IPS-NIHi7 (cell line): ENCODE data around the gene GABBR2.
A peak's percentile ranks its signal among the peaks of the same experiment; 100 is the strongest.

ENCODE experiments used
- DNase-seq: peaks from one replicate; pipeline ENCODE4 v3.0.0; 2012; ENCODE audit warnings: mixed read lengths; ENCODE audit errors: extremely low spot score

Gene GABBR2

GRCh38 chr9:98721643-98722042 lies 12.9 kb upstream of the GABBR2 start:
- no peak for DNase-seq

- no peak for DNase-seq
Measured at GRCh38 chr9:98720402-98720801, 11.7 kb upstream of the GABBR2 start.

- no peak for DNase-seq
Measured at GRCh38 chr9:98719055-98719454, 10.3 kb upstream of the GABBR2 start.

- no peak for DNase-seq
Measured at GRCh38 chr9:98714833-98715232, 6.1 kb upstream of the GABBR2 start.

GRCh38 chr9:98712987-98713386 lies 4.3 kb upstream of the GABBR2 start:
- DNase-seq, result no peak

GRCh38 chr9:98709968-98710965 lies 1.5 kb upstream of the GABBR2 start:
- no peak for DNase-seq

GRCh38 chr9:98708103-98708932 lies 417 bp downstream of the GABBR2 start:
- DNase-seq, result no peak

GRCh38 chr9:98707166-98708102 lies 1.3 kb downstream of the GABBR2 start:
- DNase-seq, result peak; percentile 87

- peak; percentile 39 for DNase-seq
Measured at GRCh38 chr9:98706651-98707165, 2.0 kb downstream of the GABBR2 start.

GRCh38 chr9:98702835-98703380 lies 5.8 kb downstream of the GABBR2 start:
- no peak for DNase-seq

- no peak for DNase-seq
Measured at GRCh38 chr9:98702340-98702739, 6.4 kb downstream of the GABBR2 start.

- no peak for DNase-seq
Measured at GRCh38 chr9:98701576-98701975, 7.2 kb downstream of the GABBR2 start.

- no peak for DNase-seq
Measured at GRCh38 chr9:98700801-98701200, 7.9 kb downstream of the GABBR2 start.

GRCh38 chr9:98698856-98699255 lies 9.9 kb downstream of the GABBR2 start:
- no peak for DNase-seq

GRCh38 chr9:98694943-98695342 lies 13.8 kb downstream of the GABBR2 start:
- no peak for DNase-seq

- DNase-seq, result no peak
Measured at GRCh38 chr9:98692392-98692791, 16.3 kb downstream of the GABBR2 start.

- DNase-seq, result no peak
Measured at GRCh38 chr9:98691890-98692289, 16.8 kb downstream of the GABBR2 start.

GRCh38 chr9:98690686-98691085 lies 18.0 kb downstream of the GABBR2 start:
- no peak for DNase-seq

GRCh38 chr9:98688710-98689495 lies 19.8 kb downstream of the GABBR2 start:
- no peak for DNase-seq

- no peak for DNase-seq
Measured at GRCh38 chr9:98687911-98688310, 20.8 kb downstream of the GABBR2 start.
